ENCODE results near the gene RHNO1.
"Not testable (repeated sequence)": the region's sequence is repeated elsewhere in the genome, so short reads cannot be mapped to it uniquely, and the experiment has no call there.

RHNO1 gene

GRCh38 chr12:2858334-2858733 lies 18.7 kb upstream of the RHNO1 start:
- in situ Hi-C loops (cut with MboI; ENCODE audit: low sequenced_read_pairs): no loop called here

DNA sequence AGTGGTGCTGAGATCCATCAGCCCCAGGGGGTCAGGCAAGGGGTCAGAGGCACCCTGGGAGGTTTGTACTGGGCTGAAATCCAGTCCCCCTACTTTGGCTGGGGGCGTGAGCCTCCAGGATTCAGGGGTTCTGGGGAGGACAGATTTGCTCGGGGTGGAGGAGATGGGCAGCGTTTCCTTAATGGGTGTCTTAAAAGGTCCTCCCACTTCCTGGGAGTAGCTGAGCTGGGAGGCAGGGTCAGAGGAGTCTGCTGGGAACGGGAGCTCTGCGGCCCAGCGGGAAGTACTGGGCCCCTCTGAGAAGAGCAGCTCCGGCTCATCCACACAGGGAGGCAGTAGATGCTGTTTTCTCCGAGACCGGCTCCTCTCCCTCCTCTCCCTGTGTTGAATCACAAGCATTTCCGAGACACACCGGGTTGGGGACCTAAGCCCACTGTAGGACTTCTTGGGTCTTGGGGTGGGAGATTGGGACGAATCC lies 18.0 kb upstream of the RHNO1 start:
- in situ Hi-C loops (cut with MboI; ENCODE audit: low sequenced_read_pairs): no loop called here

GRCh38 chr12:2860170-2860569 lies 16.9 kb upstream of the RHNO1 start:
- in situ Hi-C loops (cut with MboI; ENCODE audit: low sequenced_read_pairs): no loop called here

DNA sequence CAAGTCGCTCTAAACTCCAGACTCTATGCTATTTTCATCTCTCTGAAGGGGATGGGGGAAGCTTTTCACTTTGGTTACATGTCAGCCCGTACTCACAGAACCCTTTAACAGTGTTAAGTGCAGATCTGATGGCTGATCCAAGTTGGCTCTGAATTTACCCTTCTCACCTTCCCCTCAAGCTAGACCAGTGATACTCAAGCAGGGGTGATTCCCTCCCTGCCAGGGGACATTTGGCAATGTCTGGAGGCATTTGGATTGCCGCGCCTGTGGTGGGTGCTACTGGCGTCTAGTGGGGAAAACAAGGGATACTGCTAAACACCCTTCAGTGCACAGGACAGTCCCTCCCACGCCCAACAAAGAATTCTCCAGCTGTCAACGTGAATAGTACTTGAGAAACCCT lies 14.1 kb upstream of the RHNO1 start:
- in situ Hi-C loops (cut with MboI; ENCODE audit: low sequenced_read_pairs): no loop called here

DNA sequence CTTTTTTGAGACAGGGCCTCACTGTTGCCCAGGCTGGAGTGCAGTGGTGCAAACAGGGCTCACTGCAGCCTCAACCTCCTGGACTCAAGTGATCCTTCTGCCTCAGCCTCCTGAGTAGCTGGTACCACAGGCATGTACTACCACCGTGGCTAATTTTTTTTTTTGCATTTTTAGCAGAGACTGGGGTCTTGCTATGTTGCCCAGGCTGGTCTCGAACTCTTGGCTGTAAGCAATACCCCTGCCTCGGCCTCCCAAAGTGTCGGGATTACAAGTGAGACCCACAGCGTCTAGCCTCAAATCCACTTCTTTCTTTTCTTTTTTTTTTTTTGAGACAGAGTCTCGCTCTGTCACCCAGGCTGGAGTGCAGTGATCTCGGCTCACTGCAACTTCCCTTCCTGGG lies 13.6 kb upstream of the RHNO1 start:
- in situ Hi-C loops (cut with MboI; ENCODE audit: low sequenced_read_pairs): not testable (repeated sequence)

DNA sequence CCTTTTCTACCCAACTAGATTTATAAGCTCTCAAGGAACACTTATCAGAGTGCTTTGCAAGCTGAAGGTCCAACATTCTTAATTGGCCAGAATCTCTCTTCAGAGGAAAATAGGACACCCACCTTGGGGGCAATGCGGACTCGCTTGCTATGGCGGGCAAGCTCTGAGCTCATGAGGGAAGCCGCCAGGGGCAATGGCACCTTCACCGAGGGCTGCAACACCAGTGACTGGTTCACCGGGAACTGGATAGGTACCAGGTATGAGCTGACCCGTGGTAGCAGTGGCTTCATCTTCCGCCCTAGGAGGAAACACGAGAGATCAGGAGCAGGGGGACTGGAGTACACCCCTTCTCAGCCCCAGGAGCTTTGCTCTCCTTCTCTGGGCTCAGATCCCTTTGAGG lies 12.8 kb upstream of the RHNO1 start:
- in situ Hi-C loops (cut with MboI; ENCODE audit: low sequenced_read_pairs): no loop called here

GRCh38 chr12:2868986-2869632 lies 7.9 kb upstream of the RHNO1 start:
- in situ Hi-C loops (cut with MboI; ENCODE audit: low sequenced_read_pairs): not testable (repeated sequence)

- in situ Hi-C loops (cut with MboI; ENCODE audit: low sequenced_read_pairs): no loop called here
Measured at GRCh38 chr12:2876431-2877046, 484 bp upstream of the RHNO1 start.

DNA sequence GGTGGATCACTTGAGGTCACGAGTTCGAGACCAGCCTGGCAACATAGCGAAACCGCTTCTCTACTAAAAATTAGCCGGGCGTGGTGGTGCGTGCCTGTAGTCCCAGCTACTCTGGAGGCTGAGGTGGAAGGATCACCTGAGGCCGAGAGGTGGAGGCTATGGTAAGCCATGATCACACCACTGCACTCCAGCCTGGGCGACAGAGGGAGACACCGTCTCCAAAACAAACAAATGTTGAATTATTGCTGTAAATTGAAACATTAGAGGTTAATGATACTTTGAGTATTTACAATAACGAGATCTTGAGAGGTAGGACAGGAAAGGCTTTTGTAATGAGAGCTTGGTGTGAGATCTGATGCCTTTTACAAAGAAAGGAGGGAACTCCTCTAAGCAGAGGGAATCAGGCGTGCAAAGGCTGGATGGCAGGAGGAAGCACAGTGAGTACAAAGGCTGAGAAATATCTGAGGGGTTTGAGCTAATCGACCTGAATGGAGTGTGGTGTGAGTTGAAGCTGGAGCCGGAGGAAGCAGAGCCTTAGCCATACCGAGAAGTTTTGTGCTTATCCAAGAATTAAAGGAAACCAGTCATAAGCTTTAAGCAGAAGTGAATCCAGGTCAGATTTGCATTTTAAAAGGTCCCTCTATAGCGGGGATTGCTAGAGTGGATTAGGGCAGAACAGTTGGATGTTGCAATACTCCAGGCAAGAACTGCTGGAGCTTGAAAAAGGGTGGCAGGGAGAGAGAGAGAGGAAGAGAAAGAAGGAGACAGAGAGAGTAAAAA lies 1.1 kb downstream of the RHNO1 start:
- in situ Hi-C loops (cut with MboI; ENCODE audit: low sequenced_read_pairs): no loop called here

GRCh38 chr12:2879853-2880252 lies 2.8 kb downstream of the RHNO1 start:
- in situ Hi-C loops (cut with MboI; ENCODE audit: low sequenced_read_pairs): no loop called here

GRCh38 chr12:2884810-2885209 lies 7.8 kb downstream of the RHNO1 start:
- in situ Hi-C loops (cut with MboI; ENCODE audit: low sequenced_read_pairs): no loop called here

DNA sequence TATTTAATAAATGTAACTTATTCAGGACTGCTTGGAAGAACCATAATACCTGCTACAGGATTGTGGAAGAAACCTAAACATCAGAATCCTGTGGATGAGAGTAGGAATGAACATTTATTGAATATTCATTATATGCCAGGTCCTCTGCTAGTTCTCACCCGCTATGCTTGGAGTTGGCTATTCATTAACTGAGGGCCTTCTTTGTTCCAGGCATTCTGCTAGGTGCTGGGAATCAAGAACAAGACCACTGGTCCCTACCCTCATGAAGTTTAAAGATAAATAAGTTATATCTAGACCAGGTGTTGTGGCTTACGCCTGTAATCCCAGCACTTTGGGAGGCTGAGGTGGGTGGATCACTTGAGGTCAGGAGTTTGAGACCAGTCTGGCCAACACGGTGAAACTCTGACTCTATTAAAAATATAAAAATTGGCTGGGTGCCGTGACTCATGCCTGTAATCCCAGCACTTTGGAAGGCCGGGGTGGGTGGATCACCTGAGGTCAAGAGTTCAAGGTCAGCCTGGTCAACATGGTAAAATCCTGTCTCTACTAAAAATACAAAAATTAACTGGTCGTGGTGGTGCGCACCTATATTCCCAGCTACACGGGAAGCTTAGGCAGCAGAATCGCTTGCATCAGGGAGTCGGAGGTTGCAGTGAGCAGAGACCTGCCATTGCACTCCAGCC lies 9.9 kb downstream of the RHNO1 start:
- in situ Hi-C loops (cut with MboI; ENCODE audit: low sequenced_read_pairs): no loop called here

GRCh38 chr12:2890001-2890387 lies 13.0 kb downstream of the RHNO1 start:
- in situ Hi-C loops (cut with MboI; ENCODE audit: low sequenced_read_pairs): no loop called here

- in situ Hi-C loops (cut with MboI; ENCODE audit: low sequenced_read_pairs): no loop called here
Measured at GRCh38 chr12:2890388-2891239, 13.6 kb downstream of the RHNO1 start, which contains the start of gene TULP3. TSS of gene TULP3 (plus strand) at chr12:2890891. CDS start at chr12:2890948, 57 bp downstream.

GRCh38 chr12:2891240-2892053 lies 14.4 kb downstream of the RHNO1 start:
- in situ Hi-C loops (cut with MboI; ENCODE audit: low sequenced_read_pairs): no loop called here

DNA sequence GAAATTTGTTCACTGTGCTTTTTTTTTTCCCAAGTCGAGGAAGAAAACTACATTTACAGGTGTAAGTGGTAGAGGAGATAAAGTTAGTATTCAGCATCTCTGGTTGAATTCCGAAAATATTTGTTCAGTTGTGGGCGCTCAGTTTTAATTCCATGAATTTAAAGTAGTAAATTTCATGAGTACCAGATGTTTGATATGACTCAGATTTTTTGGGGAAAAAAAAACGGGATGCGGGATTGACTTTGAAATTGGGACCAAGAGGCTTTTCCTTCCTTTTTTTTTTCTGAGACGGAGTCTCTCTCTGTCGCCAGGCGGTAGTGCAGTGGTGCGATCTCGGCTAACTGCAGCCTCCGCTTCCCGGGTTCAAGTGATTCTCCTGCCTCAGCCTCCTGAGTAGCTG lies 15.2 kb downstream of the RHNO1 start:
- in situ Hi-C loops (cut with MboI; ENCODE audit: low sequenced_read_pairs): no loop called here

DNA sequence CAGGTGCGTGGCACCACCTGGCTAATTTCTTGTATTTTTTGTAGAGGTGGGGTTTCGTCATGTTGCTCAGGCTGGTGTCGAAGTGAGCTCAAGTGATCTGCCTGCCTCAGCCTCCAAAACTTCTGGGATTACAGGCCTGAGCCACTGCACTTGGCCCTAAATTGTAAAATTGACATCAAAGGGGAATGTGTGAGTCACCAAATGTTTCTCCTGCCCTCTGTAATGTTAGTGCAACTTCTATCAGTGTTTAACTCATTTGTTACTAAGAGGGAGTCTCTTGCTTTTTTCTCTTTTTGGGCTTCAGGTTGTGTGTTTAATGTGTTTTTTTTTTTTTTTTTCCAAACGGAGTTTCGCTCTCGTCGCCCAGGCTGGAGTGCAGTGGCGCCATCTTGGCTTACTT lies 16.0 kb downstream of the RHNO1 start:
- in situ Hi-C loops (cut with MboI; ENCODE audit: low sequenced_read_pairs): no loop called here

- in situ Hi-C loops (cut with MboI; ENCODE audit: low sequenced_read_pairs): no loop called here
Measured at GRCh38 chr12:2895051-2895451, 18.0 kb downstream of the RHNO1 start.

- in situ Hi-C loops (cut with MboI; ENCODE audit: low sequenced_read_pairs): no loop called here
Measured at GRCh38 chr12:2895511-2895910, 18.5 kb downstream of the RHNO1 start.

- in situ Hi-C loops (cut with MboI; ENCODE audit: low sequenced_read_pairs): no loop called here
Measured at GRCh38 chr12:2897418-2897817, 20.4 kb downstream of the RHNO1 start.

Data from hTERT RPE-1 (cell line).